Left renal pelvis (tissue), 4 donors: ENCODE results near the gene TGM5. TPM values are rescaled to one million over a fixed set of nuclear protein-coding genes. Genes with fewer than 3 reads are reported as not detected.
"Not testable (repeated sequence)": the region's sequence is repeated elsewhere in the genome, so short reads cannot be mapped to it uniquely, and the experiment has no call there.

ENCODE experiments used
- DNase-seq, 4 donors: peaks; one replicate each; pipeline ENCODE4 v3.0.0-alpha.2; 2013; ENCODE audit warnings: low read depth in 4 of 4, low spot score in 3 of 4
- polyA plus RNA-seq, 4 donors: library from polyadenylated mRNA; unstranded; fragments of 120-200 nt; gene quantifications; one replicate each; pipeline ENCODE4 v1.2.1, GENCODE V29; 2013; ENCODE audit not compliant: insufficient read length in 4 of 4

Gene TGM5
- polyA plus RNA-seq, 4 donors = not detected

DNA sequence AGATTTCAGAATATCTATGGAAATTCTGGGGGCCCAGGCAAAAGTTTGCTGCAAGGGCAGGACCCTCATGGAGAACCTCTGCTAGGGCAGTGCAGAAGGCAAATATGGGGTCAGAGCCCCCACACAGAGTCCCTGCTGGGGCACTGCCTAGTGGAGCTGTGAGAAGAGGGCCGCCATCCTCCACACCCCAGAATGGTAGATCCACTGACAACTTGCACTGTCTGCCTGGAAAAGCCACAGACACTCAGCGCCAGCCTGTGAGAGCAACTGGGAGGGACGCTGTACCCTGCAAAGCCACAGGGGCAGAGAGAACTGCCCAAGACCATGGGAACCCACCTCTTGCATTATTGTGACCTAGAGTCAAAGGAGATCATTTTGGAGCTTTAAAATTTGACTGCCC lies 67.7 kb downstream of the TGM5 start:
- DNase-seq = no peak

DNA sequence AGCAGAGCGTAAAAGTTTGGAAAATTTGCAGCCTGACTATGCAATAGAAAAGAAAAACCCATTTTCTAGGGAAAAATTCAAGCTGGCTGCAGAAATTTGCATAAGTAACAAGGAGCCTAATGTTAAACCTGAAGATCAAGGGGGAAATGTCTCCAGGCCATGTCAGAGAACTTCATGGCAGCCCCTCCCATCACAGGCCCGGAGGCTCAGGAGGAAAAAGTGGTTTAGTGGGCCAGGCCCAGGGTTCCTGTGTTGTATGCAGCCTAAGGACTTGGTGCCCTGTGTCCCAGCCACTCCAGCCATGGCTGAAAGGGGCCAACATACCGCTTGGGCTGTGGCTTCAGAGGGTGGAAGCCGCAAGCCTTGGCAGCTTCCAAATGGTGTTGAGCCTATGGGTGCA lies 68.2 kb downstream of the TGM5 start:
- DNase-seq = not testable (repeated sequence)

DNA sequence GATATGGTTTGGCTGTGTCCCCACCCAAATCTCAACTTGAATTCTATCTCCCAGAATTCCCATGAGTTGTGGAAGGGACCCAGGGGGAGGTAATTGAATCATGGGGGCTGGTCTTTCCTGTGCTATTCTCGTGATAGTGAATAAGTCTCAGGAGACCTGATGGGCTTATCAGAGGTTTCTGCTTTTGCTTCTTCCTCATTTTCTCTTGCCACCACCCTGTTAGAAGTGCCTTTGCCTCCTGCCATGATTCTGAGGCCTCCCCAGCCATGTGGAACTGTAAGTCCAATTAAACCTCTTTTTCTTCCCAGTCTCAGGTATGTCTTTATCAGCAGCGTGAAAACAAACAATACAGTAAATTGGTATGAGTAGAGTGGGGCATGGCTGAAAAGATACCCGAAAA lies 69.0 kb downstream of the TGM5 start:
- not testable (repeated sequence) for DNase-seq

DNA sequence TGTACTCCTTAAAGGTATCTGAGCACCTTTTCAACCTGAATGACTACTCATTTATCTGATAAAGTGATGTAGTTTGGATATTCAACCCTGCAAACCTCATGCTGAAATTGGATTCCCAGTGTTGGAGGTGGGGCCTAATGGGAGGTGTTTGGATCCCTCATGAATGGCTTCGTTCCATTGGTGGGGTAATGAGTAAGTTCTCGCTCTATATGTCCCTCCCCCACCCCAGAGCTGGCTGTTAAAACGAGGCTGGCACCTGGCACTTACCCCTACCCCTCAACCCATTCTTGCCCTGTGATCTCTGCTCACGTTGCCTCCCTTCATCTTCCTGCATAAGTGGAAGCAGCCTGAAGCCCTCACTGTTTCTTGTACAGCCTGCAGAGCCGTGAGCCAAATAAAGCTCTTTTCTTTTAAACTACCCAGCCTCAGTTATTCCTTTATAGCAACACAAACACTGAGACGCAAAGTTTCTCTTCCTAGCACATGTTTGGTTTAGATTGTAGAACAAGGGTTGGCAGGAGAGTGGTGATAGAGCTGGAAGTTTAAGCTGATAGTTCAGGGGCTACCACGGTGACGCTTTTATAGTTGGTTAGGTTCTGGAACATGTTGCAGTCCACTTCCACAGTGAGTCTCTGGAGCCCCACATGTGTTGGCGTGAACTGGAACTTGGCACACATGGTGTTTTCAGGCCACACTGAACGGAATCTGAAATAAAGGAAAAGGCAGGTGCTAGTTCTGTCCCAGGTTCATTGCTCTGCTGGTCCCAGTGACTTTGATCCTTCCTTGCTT lies 69.8 kb downstream of the TGM5 start:
- DNase-seq = no peak

DNA sequence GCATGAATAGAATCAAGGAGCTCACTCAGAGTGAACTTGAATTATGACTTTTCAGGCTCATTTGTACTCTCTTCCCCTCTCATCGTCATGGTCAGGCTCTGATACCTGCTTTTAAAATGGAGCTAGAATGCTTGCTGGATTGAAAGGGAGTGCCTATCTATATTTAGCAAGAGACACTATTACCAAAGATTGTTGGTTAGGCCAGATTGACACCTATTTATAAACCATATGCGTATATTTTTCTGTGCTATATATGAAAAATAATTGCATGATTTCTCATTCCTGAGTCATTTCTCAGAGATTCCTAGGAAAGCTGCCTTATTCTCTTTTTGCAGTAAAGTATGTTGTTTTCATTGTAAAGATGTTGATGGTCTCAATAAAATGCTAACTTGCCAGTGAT lies 71.9 kb downstream of the TGM5 start:
- no peak for DNase-seq

DNA sequence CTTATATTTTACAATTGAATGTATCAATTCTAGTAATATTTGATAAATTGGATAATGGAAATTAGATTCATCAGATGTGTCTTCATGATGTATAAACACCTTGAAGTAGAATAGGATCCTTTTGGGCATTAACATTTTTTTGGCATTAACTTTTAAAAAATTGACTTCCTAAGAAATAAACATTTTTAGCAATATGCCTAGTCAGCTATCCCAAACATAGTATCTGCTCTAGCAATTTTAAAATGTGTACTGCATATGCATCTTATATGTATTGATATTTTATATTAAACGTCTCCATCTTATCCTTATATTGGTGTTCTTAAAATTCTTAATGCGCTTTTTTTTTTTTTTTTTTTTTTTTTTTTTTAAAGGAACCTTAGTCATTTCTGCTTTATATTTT lies 73.0 kb downstream of the TGM5 start:
- no peak for DNase-seq

DNA sequence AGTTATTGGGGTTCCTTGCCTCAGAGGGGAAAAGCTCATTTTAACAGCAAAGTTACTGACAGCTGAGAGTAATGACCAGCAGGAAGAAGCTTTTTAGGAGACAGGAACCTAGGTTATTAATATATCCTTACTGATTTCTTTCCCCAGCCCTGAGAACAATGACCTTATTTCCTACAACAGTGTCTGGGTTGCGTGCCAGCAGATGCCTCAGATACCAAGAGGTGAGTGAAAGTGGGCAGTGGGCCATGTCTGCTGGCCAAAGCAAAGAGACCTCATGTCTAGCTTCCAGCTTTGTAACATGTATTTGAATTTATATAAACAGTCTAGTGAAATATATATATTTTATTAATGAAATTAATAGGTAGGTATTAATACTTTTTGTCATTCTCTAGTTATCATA lies 76.5 kb downstream of the TGM5 start:
- no peak for DNase-seq

DNA sequence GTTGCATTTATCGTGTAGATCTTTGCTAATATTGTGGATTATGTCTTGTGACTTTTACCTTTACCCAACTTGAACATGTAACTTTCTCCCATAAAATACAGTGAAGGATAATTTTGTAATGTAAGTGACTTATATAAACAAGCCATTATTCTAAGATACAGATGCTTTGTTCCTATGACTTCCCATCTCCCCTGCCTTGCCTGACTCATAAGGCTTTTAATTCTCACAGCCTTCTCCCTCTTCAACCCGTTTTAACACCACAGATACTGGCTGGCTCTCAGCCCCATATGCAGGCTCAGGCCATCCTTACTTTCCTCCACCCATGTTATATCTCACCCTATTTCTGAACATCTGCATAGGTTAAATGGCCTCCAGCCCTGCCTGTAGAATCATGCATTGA lies 77.4 kb downstream of the TGM5 start:
- no peak for DNase-seq

DNA sequence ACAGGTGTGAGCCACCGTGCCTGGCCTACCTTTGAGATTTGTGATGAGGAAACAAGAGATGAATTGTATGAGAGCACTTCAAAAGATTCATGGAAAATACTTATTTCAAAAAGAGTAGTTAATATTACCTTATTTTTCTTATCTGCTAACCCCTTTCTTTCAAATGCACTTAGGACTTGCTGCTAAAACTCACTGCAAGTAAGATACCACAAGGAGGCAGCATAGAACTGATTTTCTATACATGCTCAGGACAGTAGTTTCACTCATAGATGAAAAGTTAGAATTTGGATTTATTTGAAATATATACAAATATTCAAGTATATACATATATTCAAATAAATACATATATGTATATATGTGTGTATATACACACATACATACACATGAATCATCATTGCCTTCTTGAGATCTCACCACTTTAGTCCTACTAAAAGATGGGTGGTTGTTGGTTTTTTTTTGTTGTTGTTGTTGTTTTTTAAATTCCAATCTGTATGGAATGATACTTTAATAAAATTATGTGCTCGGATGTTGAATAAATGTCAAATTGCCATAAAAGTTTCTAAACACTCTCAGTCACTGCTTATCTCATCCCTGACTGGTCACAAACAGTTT lies 79.1 kb downstream of the TGM5 start:
- no peak for DNase-seq

DNA sequence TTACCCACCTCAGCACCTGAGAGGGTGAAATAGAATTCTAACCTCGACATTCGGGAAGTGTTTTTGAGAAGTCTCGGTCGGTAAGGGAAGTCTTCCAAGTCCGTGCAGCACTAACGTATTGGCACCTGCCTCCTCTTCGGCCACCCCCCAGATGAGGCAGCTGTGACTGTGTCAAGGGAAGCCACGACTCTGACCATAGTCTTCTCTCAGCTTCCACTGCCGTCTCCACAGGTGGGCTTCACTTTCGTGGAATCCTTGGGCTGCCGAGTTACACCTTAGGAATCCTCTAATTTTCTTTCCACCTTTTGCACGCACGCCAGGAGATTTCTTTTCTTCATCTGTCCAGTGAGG lies 80.8 kb downstream of the TGM5 start:
- no peak for DNase-seq

DNA sequence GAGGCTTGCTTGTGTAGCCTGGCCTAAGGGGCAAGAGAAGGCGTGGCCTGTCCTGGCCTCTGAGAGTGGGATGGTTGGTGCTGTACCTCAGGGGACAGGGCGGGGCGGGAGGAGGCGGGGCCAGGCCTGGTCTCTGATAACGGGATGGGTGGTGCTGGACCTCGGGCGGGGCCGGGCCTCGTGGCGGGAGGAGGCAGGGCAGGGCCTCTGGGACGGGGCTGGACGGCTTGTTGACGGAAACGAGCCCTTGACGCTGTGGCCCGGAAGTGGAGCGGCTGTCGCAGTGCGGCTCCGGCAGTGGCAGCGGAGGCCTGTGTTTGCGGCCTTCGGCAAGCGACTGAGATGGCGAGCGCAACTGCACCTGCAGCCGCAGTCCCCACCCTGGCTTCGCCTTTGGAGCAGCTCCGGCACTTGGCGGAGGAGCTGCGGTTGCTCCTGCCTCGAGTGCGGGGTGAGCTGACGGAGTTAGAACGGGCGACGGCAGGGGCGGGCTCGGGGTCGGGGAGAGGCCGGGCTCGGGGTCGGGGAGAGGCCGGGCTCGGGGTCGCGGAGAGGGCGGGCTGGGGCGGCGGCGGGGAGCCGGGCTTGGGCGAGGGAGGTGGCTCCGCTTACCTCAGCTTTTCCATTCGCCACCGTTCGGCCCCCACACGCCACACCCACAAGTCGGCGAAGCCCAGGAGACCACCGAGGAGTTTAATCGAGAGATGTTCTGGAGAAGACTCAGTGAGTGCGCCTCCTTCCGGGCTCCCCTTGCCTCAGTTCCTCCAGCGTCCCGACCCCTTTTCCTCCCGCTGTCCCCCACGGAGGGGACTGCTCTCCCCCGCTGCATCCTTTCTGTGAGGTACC lies 81.3 kb downstream of the TGM5 start, which contains the start of gene CCNDBP1:
TSS of gene CCNDBP1 (plus strand) at position 247 of the 846 bp plus-strand sequence. CDS start at position 343, 96 bp downstream.
- peak in 3 of 4 donors; percentile 42 to 58 (median 51) for DNase-seq

DNA sequence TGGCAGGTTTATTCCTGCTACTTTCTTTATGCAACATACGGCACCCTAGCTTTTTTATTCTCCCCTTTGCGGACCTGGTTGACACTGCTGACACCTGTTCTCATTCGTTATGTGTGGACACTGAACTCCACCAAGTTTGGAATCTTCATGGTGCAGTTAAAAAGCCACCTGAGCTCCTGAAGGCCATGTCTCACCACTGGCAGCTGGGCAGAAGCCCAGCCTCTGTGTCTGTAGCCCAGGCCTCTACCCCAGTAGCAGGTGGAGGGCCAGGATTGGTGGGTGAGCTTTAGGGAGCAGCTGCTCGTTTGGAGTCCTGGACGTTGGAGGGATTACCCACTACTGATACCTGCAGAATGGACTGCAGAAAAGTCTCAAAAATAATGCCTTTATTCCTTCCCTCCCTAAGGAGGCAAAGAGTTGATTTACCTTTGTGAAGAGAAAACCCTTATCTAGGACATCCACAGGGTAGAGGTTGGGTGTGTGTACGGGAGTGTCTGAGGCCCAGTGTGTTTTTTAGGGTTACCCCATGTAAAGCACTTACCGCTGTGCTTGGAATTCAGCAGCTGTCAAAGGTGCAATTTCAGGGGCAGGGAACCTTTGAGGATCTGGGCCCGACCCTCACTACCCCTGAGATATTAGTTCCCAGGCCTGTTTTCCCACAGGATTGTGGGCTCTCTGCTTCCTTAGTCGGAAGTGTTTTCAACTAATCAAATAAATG lies 82.2 kb downstream of the TGM5 start:
- no peak for DNase-seq

DNA sequence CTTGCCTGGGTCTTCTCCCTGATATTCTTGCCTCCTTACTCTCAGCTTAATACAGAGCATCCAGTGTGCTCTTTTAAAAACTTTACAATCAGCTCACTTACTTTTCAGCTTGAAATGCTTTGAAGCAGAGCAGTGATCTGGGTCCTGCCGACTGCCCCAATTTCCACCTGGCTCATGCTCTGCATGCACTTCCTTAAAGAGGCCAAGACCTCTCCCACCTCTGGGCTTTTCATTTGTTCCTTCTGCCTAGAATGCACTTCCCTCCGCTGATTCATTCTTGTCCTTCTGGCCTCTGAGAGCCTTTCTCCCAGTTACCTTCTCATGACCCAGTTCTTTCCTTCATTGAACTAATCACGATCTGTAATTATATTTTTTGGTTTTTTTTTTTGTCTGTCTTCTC lies 83.5 kb downstream of the TGM5 start:
- DNase-seq = no peak

Other genes with a start within 250 kb of the TGM5 start
- gene UBR1, start 160.9 kb downstream of the TGM5 start, polyA plus RNA-seq = 10 to 100 TPM; 18.1 to 25.3 (median 23.1) TPM
- 10 to 100 TPM in 3 of 4 donors, 1 to 10 TPM in 1; 5.5 to 18.0 (median 16.5) TPM for gene TMEM62, start 133.3 kb downstream of the TGM5 start, polyA plus RNA-seq
- gene CCNDBP1, start 81.5 kb downstream of the TGM5 start, polyA plus RNA-seq = 10 to 100 TPM; 43.5 to 57.9 (median 56.4) TPM
- gene EPB42, start 45.9 kb downstream of the TGM5 start, polyA plus RNA-seq = 10 to 100 TPM in 1 of 4 donors, 1 to 10 TPM in 3; 1.1 to 16.9 (median 1.3) TPM
- under 1 TPM in 1 of 4 donors, not detected in 3; 0.09 TPM for gene TGM7, start 35.3 kb upstream of the TGM5 start, polyA plus RNA-seq
- 10 to 100 TPM in 3 of 4 donors, 1 to 10 TPM in 1; 9.2 to 13.8 (median 13.2) TPM for gene LCMT2, start 63.6 kb upstream of the TGM5 start, polyA plus RNA-seq
- gene ZSCAN29, start 104.1 kb upstream of the TGM5 start, polyA plus RNA-seq = 10 to 100 TPM; 25.1 to 35.6 (median 26.6) TPM
- gene TUBGCP4, start 104.2 kb upstream of the TGM5 start, polyA plus RNA-seq = 10 to 100 TPM; 19.1 to 38.3 (median 25.2) TPM
- 10 to 100 TPM; 58.1 to 92.9 (median 84.7) TPM for gene TP53BP1, start 226.2 kb upstream of the TGM5 start, polyA plus RNA-seq